ENCODE measurements around the gene OXCT2.

- TF ChIP-seq CTCF (IDR thresholded peaks at IDR 0.05; ENCODE audit: insufficient read depth, low read length) (no peak), POLR2AphosphoS5 (IDR thresholded peaks at IDR 0.05; ENCODE audit: low read depth) (no peak), REST (IDR thresholded peaks at IDR 0.05; ENCODE audit: insufficient replicate concordance, low read depth) (no peak), GABPA (IDR thresholded peaks at IDR 0.05; ENCODE audit: low read depth) (no peak), SPI1 (IDR thresholded peaks at IDR 0.05; ENCODE audit: borderline replicate concordance, low read depth) (no peak)
Observed at GRCh38 chr1:39721664-39722063, 49.5 kb downstream of the OXCT2 start.

All from HL-60 (cell line).